Neural cell (in vitro differentiated cells): Measurements from ENCODE around the gene CASZ1. TPM values are rescaled to one million over a fixed set of nuclear protein-coding genes. Genes with fewer than 3 reads are reported as not detected.

Source experiments
- H2AFZ ChIP-seq: fragments of 200-600, 300-800 bp; sonication (generic), shearing (Covaris generic); 2 replicates; pipeline ENCODE4 v1.6.0; 2014; ENCODE audit warnings: low read depth, mild to moderate bottlenecking, antibody characterized with exemption, low read length, moderate library complexity
- H3F3A ChIP-seq: fragments of 200-600 bp; shearing (Covaris generic); 2 replicates; pipeline ENCODE4 v1.6.1; 2016; ENCODE audit warnings: mild to moderate bottlenecking, moderate library complexity, mixed read lengths, antibody characterized with exemption, low read length; ENCODE audit not compliant: insufficient read depth, poor library complexity, severe bottlenecking
- H3K27ac ChIP-seq: fragments of 200-600, 300-800 bp; sonication (generic), shearing (Covaris generic); 2 replicates; pipeline ENCODE4 v1.5.1; 2014; ENCODE audit warnings: mild to moderate bottlenecking, low read length, moderate library complexity
- H3K27me3 ChIP-seq: fragments of 300-800, 200-600 bp; sonication (generic), shearing (Covaris generic); 2 replicates; pipeline ENCODE4 v1.6.0; 2014; ENCODE audit warnings: mild to moderate bottlenecking, low read depth, low read length, moderate library complexity; ENCODE audit not compliant: insufficient read depth
- H3K36me3 ChIP-seq: fragments of 300-800, 200-600 bp; sonication (generic), shearing (Covaris generic); 2 replicates; pipeline ENCODE4 v1.5.1; 2014; ENCODE audit warnings: mild to moderate bottlenecking, antibody characterized with exemption, low read length, moderate library complexity; ENCODE audit not compliant: insufficient read depth
- H3K4me2 ChIP-seq: fragments of 300-800, 200-600 bp; sonication (generic), shearing (Covaris generic); 2 replicates; pipeline ENCODE4 v1.6.0; 2014; ENCODE audit warnings: mild to moderate bottlenecking, low read length
- H3K4me3 ChIP-seq: fragments of 300-800, 200-600 bp; sonication (generic), shearing (Covaris generic); 2 replicates; pipeline ENCODE4 v1.5.1; 2014; ENCODE audit warnings: mild to moderate bottlenecking, low read length, moderate library complexity
- H3K79me2 ChIP-seq: fragments of 200-600 bp; shearing (Covaris generic); replicated peaks from 2 replicates; pipeline ENCODE4 v1.6.0; 2014; ENCODE audit warnings: mild to moderate bottlenecking, low read length, moderate library complexity; ENCODE audit not compliant: insufficient read depth
- H3K9ac ChIP-seq: fragments of 300-800, 200-600 bp; sonication (generic), shearing (Covaris generic); 2 replicates; pipeline ENCODE4 v1.6.1; 2016; ENCODE audit warnings: mild to moderate bottlenecking, low read length, mixed read lengths
- H3K9me2 ChIP-seq: fragments of 200-600 bp; shearing (Covaris generic); 2 replicates; pipeline ENCODE4 v1.6.1; 2016; ENCODE audit warnings: mild to moderate bottlenecking, low read length, mixed read lengths; ENCODE audit not compliant: insufficient read depth
- H3K9me3 ChIP-seq: fragments of 200-600, 300-800 bp; sonication (generic), shearing (Covaris generic); 2 replicates; pipeline ENCODE4 v1.6.1; 2016; ENCODE audit warnings: mild to moderate bottlenecking, mixed run types, low read length, moderate library complexity, mixed read lengths
- H4K20me1 ChIP-seq: fragments of 200-600 bp; shearing (Covaris generic); 2 replicates; pipeline ENCODE4 v1.6.1; 2016; ENCODE audit warnings: mild to moderate bottlenecking, mixed run types; ENCODE audit not compliant: insufficient read depth
- EP300 ChIP-seq: fragments of 450-650 bp; conservative IDR thresholded peaks from 2 replicates; pipeline ENCODE4 v1.6.1; 2014; ENCODE audit warnings: antibody characterized with exemption, mild to moderate bottlenecking, moderate library complexity; ENCODE audit not compliant: poor library complexity, severe bottlenecking
- EZH2 ChIP-seq: fragments of 200-600, 300-800 bp; shearing (Covaris generic), sonication (generic); IDR thresholded peaks from 2 replicates; pipeline ENCODE4 v1.6.1; 2014; ENCODE audit warnings: antibody characterized with exemption, low read length, borderline replicate concordance, mild to moderate bottlenecking; ENCODE audit not compliant: insufficient read depth, poor library complexity, severe bottlenecking
- MXI1 ChIP-seq: fragments of 450-650 bp; conservative IDR thresholded peaks from 2 replicates; pipeline ENCODE4 v1.6.1; 2014; ENCODE audit warnings: antibody characterized with exemption, mild to moderate bottlenecking; ENCODE audit not compliant: poor library complexity, severe bottlenecking
- POLR2AphosphoS5 ChIP-seq: IDR thresholded peaks from 2 replicates; pipeline ENCODE4 v1.6.1; 2012
- RAD21 ChIP-seq: fragments of 450-650 bp; conservative IDR thresholded peaks from 2 replicates; pipeline ENCODE4 v1.6.1; 2014; ENCODE audit warnings: antibody characterized with exemption, mild to moderate bottlenecking, moderate library complexity
- SMC3 ChIP-seq: fragments of 450-650 bp; conservative IDR thresholded peaks from 2 replicates; pipeline ENCODE4 v1.6.1; 2014; ENCODE audit warnings: antibody characterized with exemption, mild to moderate bottlenecking, moderate library complexity; ENCODE audit not compliant: poor library complexity
- TAF1 ChIP-seq: IDR thresholded peaks from 2 replicates; pipeline ENCODE4 v1.6.1; 2012; ENCODE audit warnings: low read depth
- polyA plus RNA-seq: library from polyadenylated mRNA; depleted of rRNA; stranded (reverse); fragments of >200 nt; gene quantifications from 2 replicates; pipeline ENCODE4 v1.2.3, GENCODE V29; 2014
- TF ChIP-seq, protein P1 (sequence below): IDR thresholded peaks from 2 replicates; pipeline ENCODE4 v1.6.1; 2012; ENCODE audit warnings: borderline replicate concordance
- TF ChIP-seq, protein P2 (sequence below): fragments of 450-650 bp; IDR thresholded peaks from 2 replicates; pipeline ENCODE4 v1.5.1; 2014; ENCODE audit warnings: antibody characterized with exemption, mild to moderate bottlenecking, moderate library complexity; ENCODE audit not compliant: poor library complexity, severe bottlenecking

The CASZ1 gene
- polyA plus RNA-seq, 1 donor from 2014 or later, result 0.27 TPM

DNA sequence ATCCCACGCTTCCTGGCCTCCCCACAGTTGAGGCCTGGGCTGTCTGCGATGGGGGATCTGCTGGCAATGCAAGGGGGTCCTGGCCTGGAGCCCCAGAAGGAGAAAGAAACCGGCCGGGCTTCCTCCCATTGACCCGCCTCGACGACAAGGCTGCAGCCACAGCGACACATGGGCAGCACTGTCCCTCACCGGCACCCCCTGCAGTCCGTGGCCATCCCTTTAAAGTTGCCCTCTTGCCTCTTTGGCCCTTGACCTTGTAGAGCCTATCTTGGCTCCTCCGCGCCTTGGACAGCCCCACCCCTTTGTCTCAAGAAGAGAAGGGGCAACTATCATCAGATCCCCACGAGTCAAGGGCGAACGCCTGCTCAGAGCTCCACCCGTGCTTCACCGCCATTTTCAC, 106.0 kb downstream of the CASZ1 start:
- H3K27ac ChIP-seq, result no peak overlapping the region
- TF ChIP-seq MXI1 (no peak), EP300 (no peak), RAD21 (no peak), SMC3 (no peak), TAF1 (no peak), POLR2AphosphoS5 (no peak), EZH2 (no peak)
- TF ChIP-seq, protein P1, sequence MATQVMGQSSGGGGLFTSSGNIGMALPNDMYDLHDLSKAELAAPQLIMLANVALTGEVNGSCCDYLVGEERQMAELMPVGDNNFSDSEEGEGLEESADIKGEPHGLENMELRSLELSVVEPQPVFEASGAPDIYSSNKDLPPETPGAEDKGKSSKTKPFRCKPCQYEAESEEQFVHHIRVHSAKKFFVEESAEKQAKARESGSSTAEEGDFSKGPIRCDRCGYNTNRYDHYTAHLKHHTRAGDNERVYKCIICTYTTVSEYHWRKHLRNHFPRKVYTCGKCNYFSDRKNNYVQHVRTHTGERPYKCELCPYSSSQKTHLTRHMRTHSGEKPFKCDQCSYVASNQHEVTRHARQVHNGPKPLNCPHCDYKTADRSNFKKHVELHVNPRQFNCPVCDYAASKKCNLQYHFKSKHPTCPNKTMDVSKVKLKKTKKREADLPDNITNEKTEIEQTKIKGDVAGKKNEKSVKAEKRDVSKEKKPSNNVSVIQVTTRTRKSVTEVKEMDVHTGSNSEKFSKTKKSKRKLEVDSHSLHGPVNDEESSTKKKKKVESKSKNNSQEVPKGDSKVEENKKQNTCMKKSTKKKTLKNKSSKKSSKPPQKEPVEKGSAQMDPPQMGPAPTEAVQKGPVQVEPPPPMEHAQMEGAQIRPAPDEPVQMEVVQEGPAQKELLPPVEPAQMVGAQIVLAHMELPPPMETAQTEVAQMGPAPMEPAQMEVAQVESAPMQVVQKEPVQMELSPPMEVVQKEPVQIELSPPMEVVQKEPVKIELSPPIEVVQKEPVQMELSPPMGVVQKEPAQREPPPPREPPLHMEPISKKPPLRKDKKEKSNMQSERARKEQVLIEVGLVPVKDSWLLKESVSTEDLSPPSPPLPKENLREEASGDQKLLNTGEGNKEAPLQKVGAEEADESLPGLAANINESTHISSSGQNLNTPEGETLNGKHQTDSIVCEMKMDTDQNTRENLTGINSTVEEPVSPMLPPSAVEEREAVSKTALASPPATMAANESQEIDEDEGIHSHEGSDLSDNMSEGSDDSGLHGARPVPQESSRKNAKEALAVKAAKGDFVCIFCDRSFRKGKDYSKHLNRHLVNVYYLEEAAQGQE, result no peak
- TF ChIP-seq, protein P2, sequence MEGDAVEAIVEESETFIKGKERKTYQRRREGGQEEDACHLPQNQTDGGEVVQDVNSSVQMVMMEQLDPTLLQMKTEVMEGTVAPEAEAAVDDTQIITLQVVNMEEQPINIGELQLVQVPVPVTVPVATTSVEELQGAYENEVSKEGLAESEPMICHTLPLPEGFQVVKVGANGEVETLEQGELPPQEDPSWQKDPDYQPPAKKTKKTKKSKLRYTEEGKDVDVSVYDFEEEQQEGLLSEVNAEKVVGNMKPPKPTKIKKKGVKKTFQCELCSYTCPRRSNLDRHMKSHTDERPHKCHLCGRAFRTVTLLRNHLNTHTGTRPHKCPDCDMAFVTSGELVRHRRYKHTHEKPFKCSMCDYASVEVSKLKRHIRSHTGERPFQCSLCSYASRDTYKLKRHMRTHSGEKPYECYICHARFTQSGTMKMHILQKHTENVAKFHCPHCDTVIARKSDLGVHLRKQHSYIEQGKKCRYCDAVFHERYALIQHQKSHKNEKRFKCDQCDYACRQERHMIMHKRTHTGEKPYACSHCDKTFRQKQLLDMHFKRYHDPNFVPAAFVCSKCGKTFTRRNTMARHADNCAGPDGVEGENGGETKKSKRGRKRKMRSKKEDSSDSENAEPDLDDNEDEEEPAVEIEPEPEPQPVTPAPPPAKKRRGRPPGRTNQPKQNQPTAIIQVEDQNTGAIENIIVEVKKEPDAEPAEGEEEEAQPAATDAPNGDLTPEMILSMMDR, result no peak
- H3K9me3 ChIP-seq, result no peaks in the 10 kb centered on the region
- H3K4me2 ChIP-seq, result no peak overlapping the region
- no peaks in the 10 kb centered on the region for H3K79me2 ChIP-seq
- H3K9me2 ChIP-seq, result no peaks in the 10 kb centered on the region
- H2AFZ ChIP-seq, result no peak overlapping the region
- peaks cover 12% of the 10 kb centered on the region for H3K27me3 ChIP-seq
- H3K36me3 ChIP-seq, result no peaks in the 10 kb centered on the region
- H4K20me1 ChIP-seq, result no peaks in the 10 kb centered on the region
- H3K4me3 ChIP-seq, result no peak overlapping the region
- H3K9ac ChIP-seq, result no peak overlapping the region
- H3F3A ChIP-seq, result no peaks in the 10 kb centered on the region

DNA sequence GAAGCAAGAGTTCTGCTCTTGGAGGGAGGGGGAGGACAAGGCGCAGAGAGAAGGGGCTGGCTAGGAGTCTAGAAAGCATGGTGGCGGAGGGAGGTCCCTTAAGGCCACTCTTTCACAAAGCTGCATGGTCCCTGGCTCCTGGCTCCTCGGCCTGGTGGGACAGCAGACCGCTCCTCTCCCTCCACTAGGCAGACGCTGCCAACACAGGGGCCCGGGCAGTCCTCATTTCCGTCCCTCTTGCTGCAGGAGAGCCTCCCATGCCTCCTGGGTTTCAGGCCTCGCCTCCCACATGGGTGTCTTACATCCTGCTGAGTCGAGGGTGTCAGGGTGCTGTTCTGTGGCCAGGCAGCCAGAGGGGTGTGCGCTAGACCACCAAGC, 108.0 kb downstream of the CASZ1 start:
- H3K27ac ChIP-seq, result no peak overlapping the region
- TF ChIP-seq EZH2 (no peak), EP300 (no peak), RAD21 (no peak), POLR2AphosphoS5 (no peak), TAF1 (no peak), MXI1 (no peak), SMC3 (no peak)
- TF ChIP-seq, protein P1, result no peak
- TF ChIP-seq, protein P2, result no peak
- no peaks in the 10 kb centered on the region for H3K36me3 ChIP-seq
- H3K27me3 ChIP-seq, result peaks cover 9% of the 10 kb centered on the region
- no peaks in the 10 kb centered on the region for H3K79me2 ChIP-seq
- H3F3A ChIP-seq, result no peaks in the 10 kb centered on the region
- no peak overlapping the region for H3K9ac ChIP-seq
- H3K4me2 ChIP-seq, result no peak overlapping the region
- no peak overlapping the region for H3K4me3 ChIP-seq
- no peaks in the 10 kb centered on the region for H3K9me2 ChIP-seq
- H3K9me3 ChIP-seq, result no peaks in the 10 kb centered on the region
- no peak overlapping the region for H2AFZ ChIP-seq
- no peaks in the 10 kb centered on the region for H4K20me1 ChIP-seq
